ENCODE measurements around the gene FCGR2B.
"Not testable (repeated sequence)": the region's sequence is repeated elsewhere in the genome, so short reads cannot be mapped to it uniquely, and the experiment has no call there.

Gene FCGR2B

GRCh38 chr1:161706482-161707347, 43.8 kb downstream of the FCGR2B start, which contains the start of gene FCRLA:
TSS of gene FCRLA (plus strand) at chr1:161707229. CDS start at chr1:161707265, 36 bp downstream.
- DNase-seq, result no peak

- no peak for DNase-seq
These were observed 44.6 kb downstream of the FCGR2B start for GRCh38 chr1:161707503-161707902.

- DNase-seq, result no peak
These were observed 46.4 kb downstream of the FCGR2B start for GRCh38 chr1:161709373-161709772.

DNA sequence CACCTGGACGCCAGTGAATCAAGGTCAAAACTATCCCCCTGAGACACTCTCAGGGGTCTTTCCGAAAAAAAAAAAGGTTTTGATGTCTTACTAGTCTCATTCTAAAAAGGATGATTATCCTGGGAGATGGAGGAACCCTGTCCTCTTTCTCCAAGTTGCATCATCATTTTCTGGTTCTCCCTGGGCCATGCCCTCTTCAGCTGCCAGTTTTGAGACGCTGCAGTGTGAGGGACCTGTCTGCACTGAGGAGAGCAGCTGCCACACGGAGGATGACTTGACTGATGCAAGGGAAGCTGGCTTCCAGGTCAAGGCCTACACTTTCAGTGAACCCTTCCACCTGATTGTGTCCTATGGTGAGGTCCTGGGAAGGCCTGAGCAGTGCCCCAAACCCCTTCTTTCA, 47.6 kb downstream of the FCGR2B start:
- DNase-seq, result no peak

DNA sequence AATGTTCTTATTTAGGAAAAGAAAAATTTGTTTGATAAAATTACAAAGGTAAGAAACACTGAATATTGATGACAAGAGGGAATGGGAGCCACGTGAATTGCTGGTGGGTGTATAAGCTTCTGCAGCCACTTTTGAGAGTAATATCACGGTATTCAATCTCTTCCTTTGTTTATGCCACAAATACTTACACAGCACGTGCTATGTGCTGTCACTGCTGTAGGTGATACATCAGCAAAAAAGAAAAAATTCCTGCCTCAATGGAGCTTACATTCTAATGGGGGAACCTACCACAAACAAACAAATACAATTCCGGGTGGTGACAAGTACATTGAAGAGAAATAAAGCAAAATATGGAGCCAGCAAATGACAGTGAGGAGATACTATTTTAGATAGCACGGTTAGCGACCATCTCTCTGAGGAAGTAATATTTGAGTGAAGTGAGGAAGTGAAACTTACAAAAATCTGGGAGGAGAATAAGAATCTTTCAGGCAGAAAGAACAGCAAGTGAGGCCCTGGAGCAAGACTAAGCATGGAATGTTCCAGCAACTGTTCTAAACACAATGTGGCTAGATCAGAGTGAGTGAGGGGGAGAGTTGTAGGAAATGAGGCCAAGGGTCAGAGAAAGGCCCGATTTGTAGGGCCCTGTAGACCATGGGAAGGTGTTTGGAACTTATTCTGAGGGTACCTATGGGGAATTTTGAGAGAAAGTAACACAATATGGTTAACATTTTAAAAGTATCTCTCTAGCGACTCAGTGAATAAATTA, 55.8 kb downstream of the FCGR2B start:
- no peak for DNase-seq

DNA sequence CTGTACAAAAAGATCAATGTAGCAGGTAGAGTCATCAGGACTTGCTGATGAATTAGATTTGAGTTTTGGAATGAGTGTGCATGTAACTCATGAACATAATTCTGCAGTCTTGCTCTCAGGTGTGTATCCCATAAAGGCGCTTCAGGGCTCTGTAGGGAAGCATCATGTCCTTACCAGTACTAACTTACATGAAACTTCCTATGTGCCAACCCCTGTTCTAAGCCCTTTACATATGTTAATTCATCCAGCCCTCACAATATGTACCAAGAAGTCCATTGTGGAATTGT, 56.3 kb downstream of the FCGR2B start:
- no peak for DNase-seq

- DNase-seq, result no peak
These were observed 57.5 kb downstream of the FCGR2B start for GRCh38 chr1:161720422-161720821.

- DNase-seq, result no peak
These were observed 58.2 kb downstream of the FCGR2B start, which contains the start of gene FCRLB for GRCh38 chr1:161720956-161721737. TSS of gene FCRLB (plus strand) at chr1:161721544. CDS start at chr1:161722673, 1,129 bp downstream.

DNA sequence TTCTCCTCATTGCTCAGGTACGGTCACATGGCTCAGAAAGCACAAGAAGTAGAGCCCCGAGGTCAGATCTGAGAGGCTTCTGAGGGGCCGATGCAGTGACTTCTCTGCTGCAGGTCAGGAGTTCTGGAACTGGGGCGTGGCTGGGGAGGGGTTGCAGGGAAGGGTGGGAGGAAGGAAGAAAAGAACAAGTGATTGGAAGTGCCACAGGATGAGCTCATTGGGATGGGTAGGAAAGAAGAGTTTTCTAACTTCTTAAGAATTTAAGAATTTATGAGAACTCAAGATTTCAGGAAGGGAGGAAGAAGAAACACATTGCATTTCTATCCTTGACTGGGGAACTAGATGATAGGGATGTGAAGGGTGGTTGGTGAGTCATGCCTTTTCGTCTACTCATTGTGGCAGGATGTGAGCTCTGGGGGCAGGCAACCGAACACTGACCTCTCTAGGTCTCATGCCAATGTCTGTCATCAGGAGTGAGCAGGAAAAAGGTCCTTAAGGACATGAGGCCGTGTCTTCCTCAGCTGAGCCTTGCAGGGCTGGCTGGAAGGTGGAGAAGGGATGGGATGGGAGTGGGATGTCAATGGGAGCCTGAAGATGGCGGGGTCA, 58.9 kb downstream of the FCGR2B start:
- DNase-seq, result no peak

GRCh38 chr1:161722406-161722805, 59.5 kb downstream of the FCGR2B start:
- no peak for DNase-seq

DNA sequence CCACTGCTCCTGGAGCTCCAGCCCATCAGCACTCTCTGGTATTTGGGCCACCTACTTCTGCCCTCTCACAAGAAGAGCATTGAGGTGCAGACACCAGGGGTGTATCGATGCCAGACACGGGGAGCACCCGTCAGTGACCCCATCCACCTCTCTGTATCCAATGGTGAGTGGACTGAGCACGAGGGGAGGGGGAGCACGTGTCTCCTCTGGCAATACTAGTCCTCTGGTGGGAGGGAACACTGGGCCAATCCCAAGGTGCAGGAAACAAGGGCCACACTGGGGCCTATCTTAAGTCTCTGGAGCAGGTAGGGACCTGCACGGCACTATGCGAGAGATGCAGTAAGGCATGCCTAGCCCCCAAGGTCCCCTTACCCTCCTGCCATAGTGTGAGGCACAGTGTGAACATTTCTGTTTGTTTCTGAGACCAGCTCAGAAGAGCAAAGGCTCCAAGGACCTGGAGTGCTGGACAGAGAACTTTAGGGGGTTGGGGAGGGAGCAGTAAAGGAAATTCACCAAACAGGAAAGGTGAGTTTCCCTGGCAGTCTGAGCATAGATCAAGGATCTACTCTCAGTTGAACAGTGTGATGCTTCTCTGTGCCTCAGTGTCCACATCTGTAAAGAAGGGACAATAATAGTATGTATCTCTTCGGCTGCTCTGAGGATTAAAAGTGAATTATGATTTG, 60.7 kb downstream of the FCGR2B start:
- DNase-seq, result no peak

GRCh38 chr1:161725258-161725907, 62.4 kb downstream of the FCGR2B start:
- DNase-seq, result not testable (repeated sequence)

DNA sequence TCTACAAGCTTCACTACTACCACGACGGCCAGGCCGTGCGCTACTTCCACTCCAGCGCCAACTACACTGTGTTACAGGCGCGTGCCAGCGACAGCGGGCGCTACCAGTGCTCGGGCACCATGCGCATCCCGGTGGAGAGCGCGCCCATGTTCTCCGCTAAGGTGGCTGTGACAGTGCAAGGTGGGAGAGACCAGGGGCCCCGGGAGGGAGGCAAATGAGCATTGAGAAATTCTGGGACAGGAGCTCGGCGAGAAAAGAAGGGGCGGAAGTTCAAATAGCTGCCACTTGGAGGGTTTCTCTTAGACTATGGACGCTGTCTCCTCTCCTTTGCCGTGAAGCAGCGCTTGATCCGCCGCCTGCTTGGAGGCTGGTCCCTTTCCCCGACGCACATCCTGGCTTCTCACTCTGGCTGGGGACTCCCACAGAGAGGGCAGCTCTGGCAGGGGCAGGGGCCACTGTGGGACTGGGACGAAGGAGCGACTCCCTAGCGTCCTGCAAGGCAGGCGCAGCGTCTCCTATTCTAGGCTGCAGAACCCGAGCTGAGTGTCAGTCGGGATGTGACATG, 63.0 kb downstream of the FCGR2B start:
- DNase-seq, result no peak

DNA sequence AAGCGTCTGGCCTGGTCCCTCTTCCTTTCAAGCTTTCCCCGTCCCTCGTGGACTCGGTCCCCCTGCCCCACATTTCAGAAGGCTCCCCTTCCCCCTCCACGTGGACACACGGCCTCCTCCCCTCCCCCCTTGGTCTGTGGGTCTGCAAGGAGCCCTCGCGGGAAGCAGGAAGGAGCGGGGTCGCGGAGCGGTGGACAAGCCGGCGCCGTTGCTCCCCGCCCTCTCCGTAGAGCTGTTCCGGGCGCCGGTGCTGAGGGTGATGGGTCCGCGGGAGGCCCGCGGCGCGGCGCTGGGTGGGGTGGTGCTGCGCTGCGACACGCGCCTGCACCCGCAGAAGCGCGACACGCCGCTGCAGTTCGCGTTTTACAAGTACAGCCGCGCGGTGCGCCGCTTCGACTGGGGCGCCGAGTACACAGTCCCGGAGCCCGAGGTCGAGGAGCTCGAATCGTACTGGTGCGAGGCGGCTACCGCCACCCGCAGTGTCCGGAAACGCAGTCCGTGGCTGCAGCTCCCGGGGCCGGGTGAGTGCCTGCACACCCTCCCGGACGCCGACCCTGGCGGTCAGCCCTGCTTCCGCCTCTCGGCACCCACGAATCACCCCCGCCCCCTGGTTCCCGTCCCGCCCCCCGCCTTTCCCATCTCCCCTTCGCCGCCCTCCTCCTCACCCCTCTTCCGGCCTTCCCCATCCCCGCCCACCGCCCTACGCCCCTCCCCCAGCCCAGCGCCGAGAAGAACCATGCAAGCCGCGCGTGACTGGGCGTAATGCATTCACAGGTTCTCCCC, 63.7 kb downstream of the FCGR2B start:
- peak; percentile 20 for DNase-seq

DNA sequence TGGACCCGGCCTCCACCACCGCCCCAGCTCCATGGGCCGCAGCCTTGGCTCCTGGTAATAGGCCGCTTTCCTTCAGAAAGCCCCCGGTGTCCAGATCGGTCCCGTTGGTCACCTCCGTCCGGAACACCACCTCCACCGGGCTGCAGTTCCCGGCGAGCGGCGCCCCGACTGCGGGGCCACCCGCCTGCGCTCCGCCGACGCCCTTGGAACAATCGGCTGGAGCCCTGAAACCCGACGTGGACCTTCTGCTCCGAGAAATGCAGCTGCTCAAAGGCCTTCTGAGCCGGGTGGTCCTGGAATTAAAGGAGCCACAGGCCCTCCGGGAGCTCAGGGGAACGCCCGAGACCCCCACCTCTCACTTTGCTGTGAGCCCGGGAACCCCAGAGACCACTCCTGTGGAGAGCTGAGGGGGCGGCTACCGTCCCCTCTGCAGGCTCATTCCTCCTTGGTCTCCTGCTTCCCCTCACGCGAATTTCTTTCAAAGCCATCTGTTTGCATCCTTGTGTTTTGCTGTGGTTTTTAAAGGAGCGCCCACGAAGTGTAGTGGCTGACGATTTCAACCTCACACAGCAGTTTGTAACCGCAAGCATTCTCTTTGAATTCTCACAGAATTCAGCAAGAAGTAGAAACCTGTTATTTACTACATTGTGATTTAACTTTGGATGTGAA, 64.4 kb downstream of the FCGR2B start:
- no peak for DNase-seq
